Cardiac muscle cell (in vitro differentiated cells and primary cell): ENCODE measurements around the gene PNKD. TPM values are rescaled to one million over a fixed set of nuclear protein-coding genes. Genes with fewer than 3 reads are reported as not detected.
A peak's percentile ranks its signal among the peaks of the same experiment; 100 is the strongest.

Experiments used
- DNase-seq, 2 donors: peaks; one replicate each; pipeline versions ENCODE4 v3.0.0 to v3.0.0-alpha.2; 2010 to 2017; ENCODE audit warnings: low read depth in 1 of 2, low spot score in 1 of 2
- H3K27ac ChIP-seq: fragments of 200-600 bp; sonication (generic); 2 replicates; pipeline ENCODE4 v1.5.1; 2016
- H3K27me3 ChIP-seq: fragments of 200-600 bp; sonication (generic); 2 replicates; pipeline ENCODE4 v1.6.0; 2016; ENCODE audit warnings: control low read depth
- H3K36me3 ChIP-seq: fragments of 200-600 bp; sonication (generic); 2 replicates; pipeline ENCODE4 v1.5.1; 2016; ENCODE audit warnings: control low read depth
- H3K4me1 ChIP-seq: fragments of 200-600 bp; sonication (generic); 2 replicates; pipeline ENCODE4 v1.8.1; 2017; ENCODE audit warnings: low read depth, mild to moderate bottlenecking, mixed run types
- H3K4me3 ChIP-seq: fragments of 200-600 bp; sonication (generic); 2 replicates; pipeline ENCODE4 v1.5.1; 2016; ENCODE audit warnings: mild to moderate bottlenecking
- H3K9me3 ChIP-seq: fragments of 200-600 bp; sonication (generic); 2 replicates; pipeline ENCODE4 v1.5.1; 2017; ENCODE audit warnings: low read depth, mild to moderate bottlenecking, control low read depth
- CTCF ChIP-seq: IDR thresholded peaks from 2 replicates; pipeline ENCODE4 v1.5.1; 2012; ENCODE audit warnings: low read depth, mild to moderate bottlenecking, low read length
- polyA plus RNA-seq: library from polyadenylated mRNA; unstranded; fragments of >200 nt; fragmentation: Nextera tagmentation; extraction: Ambion mirVana; gene quantifications from 2 replicates; pipeline ENCODE4 v1.2.1, GENCODE V29; 2016
- total RNA-seq: library from RNA; depleted of rRNA; stranded (reverse); fragments of >200 nt; gene quantifications from 2 replicates; pipeline ENCODE4 v1.2.3, GENCODE V29; 2016

The PNKD gene
- total and polyA plus RNA-seq, 2 experiments from 2014 or later, result 103 to 287 TPM

DNA sequence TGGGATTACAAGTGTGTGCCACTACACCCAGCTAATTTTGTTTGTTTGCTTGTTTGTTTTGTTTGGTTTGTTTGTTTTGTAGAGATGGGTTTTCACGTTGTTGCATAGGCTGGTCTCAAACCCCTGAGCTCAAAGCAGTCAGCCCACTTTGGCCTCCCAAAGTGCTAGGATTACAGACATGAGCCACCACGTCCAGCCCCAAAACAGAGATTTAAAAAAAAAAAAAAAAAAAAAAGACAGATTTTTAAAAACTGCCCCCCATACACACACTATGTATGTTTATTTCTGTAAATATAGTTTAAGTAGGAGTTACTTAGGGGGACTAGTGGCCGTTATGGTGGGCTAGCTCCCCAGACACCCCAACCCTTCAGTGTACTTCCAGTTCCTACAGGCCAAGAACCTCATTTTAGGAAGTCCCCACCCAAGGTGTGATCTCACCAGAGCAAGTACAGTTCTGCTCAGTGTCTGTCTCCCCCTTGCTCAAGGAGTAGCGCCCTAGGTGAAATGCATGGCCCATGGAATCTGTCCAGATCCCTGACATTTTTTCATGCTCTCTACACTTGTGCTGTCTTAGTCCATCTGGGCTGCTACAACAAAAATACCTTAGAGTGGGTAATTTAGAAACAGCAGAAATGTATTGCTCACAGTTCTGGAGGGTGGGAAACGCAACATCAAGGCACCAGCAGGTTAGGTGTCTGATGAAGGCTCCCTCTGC is 23.6 kb downstream of the PNKD start:
- no peak for DNase-seq
- H3K27ac ChIP-seq, result no peak overlapping the region
- no peak for TF ChIP-seq CTCF

GRCh38 chr2:218294430-218295022 is 24.2 kb downstream of the PNKD start:
- Histone ChIP-seq H3K4me3 (no peak overlapping the region), H3K27me3 (no peaks in the 10 kb centered on the region), H3K4me1 (peaks cover 20% of the 10 kb centered on the region), H3K36me3 (no peaks in the 10 kb centered on the region), H3K9me3 (no peaks in the 10 kb centered on the region), H3K27ac (peak overlapping the region; percentile 78)
- TF ChIP-seq CTCF, result no peak
- DNase-seq, result no peak

More for the DNA sequence above, 23.6 kb downstream of the PNKD start:
- H3K9me3 ChIP-seq, result no peaks in the 10 kb centered on the region
- H3K4me3 ChIP-seq, result no peak overlapping the region
- H3K27me3 ChIP-seq, result no peaks in the 10 kb centered on the region
- peaks cover 20% of the 10 kb centered on the region for H3K4me1 ChIP-seq
- no peaks in the 10 kb centered on the region for H3K36me3 ChIP-seq

DNA sequence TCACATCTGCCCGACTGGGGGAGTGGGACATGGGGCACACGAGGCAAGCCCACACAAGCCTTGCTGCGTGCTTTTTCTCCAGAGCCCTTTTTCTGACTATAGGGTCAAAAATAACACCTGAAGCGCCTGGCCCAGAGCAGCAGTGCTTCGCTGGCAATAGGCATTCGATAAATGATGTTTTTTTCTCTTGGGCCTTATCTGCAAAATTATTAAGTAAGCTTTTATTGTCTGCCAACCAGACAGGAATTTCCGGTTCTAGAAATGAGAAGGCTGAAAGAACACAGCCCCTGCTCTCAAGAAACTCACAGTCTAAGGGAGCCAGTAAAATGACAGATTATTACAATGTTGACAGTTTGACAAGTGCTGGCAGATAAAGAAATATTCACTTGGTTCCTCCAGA is 24.7 kb downstream of the PNKD start:
- Histone ChIP-seq H3K27ac (peak overlapping the region; percentile 78), H3K4me3 (no peak overlapping the region), H3K9me3 (no peaks in the 10 kb centered on the region), H3K36me3 (no peaks in the 10 kb centered on the region), H3K27me3 (no peaks in the 10 kb centered on the region), H3K4me1 (peaks cover 20% of the 10 kb centered on the region)
- peak in 1 of 2 donors; percentile 63 for DNase-seq
- no peak for TF ChIP-seq CTCF

GRCh38 chr2:218296200-218296599 is 25.9 kb downstream of the PNKD start:
- H3K4me3 ChIP-seq, result no peak overlapping the region
- peak overlapping the region; percentile 78 for H3K27ac ChIP-seq
- TF ChIP-seq CTCF, result no peak
- H3K4me1 ChIP-seq, result peaks cover 20% of the 10 kb centered on the region
- no peaks in the 10 kb centered on the region for H3K27me3 ChIP-seq
- no peak for DNase-seq
- H3K36me3 ChIP-seq, result no peaks in the 10 kb centered on the region
- no peaks in the 10 kb centered on the region for H3K9me3 ChIP-seq

- Histone ChIP-seq H3K4me3 (no peak overlapping the region), H3K4me1 (peaks cover 20% of the 10 kb centered on the region), H3K36me3 (no peaks in the 10 kb centered on the region), H3K9me3 (no peaks in the 10 kb centered on the region), H3K27me3 (no peaks in the 10 kb centered on the region), H3K27ac (peak overlapping the region; percentile 58)
- no peak for DNase-seq
- no peak for TF ChIP-seq CTCF
Observed at GRCh38 chr2:218296847-218297246, 26.5 kb downstream of the PNKD start.
